D721Med (cell line): ENCODE data around the gene ARHGAP23.

Source experiments
- DNase-seq: peaks from one replicate; pipeline ENCODE4 v3.0.0; 2011; ENCODE audit warnings: low spot score; ENCODE audit not compliant: insufficient read length
- FAIRE-seq: peaks from 2 replicates; lab custom pipeline; 2011; peaks lifted over from hg19 to GRCh38; lab: Jason Lieb, UNC
- TF ChIP-seq, protein P1 (sequence below): IDR thresholded peaks from 2 replicates; pipeline ENCODE4 v1.5.1; 2012; ENCODE audit warnings: mild to moderate bottlenecking, control low read depth; ENCODE audit not compliant: insufficient read depth; ENCODE audit errors: missing control alignments

ARHGAP23 gene

DNA sequence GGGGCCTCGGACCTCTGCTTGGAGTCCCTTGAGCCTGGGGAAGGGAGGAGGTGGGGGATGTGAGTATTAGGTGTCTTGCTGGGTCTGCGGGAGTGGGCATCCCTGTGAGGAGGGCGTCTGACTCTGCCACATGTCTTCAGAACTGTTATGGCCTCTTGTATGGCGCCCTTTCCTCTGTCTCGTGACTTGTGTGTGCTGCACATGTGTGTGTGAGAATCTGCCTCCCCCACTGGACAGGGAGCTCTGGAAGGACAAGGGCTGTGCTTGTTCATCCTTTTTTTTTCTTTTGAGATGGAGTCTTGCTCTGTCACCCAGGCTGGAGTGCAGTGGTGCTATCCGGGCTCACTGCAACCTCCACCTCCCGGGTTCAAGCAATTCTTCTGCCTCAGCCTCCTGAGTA, 33.4 kb downstream of the ARHGAP23 start:
- no peak for DNase-seq
- TF ChIP-seq, protein P1, sequence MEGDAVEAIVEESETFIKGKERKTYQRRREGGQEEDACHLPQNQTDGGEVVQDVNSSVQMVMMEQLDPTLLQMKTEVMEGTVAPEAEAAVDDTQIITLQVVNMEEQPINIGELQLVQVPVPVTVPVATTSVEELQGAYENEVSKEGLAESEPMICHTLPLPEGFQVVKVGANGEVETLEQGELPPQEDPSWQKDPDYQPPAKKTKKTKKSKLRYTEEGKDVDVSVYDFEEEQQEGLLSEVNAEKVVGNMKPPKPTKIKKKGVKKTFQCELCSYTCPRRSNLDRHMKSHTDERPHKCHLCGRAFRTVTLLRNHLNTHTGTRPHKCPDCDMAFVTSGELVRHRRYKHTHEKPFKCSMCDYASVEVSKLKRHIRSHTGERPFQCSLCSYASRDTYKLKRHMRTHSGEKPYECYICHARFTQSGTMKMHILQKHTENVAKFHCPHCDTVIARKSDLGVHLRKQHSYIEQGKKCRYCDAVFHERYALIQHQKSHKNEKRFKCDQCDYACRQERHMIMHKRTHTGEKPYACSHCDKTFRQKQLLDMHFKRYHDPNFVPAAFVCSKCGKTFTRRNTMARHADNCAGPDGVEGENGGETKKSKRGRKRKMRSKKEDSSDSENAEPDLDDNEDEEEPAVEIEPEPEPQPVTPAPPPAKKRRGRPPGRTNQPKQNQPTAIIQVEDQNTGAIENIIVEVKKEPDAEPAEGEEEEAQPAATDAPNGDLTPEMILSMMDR, result no peak
- no peak for FAIRE-seq

DNA sequence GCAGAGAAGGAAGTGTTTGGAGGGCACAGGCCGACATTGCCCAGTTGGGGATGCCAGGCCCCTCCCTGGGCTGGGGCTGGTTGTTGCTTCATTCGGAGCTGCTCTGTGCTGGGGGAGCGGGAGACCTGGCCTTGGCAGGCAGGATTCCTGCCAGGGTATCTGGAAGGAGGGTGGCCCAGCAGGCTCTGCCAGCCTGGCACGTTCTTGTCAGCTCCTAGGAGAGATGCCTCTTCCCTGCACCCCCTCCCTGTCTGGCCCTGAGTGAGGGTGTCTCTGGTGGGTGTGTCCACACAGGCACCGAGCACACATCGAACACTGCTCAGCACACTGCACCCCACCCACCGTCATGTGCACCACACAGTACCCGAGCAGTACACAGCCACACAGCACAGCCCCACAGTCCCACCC, 35.2 kb downstream of the ARHGAP23 start:
- no peak for FAIRE-seq
- TF ChIP-seq, protein P1, result no peak
- DNase-seq, result no peak

- no peak for FAIRE-seq
- TF ChIP-seq, protein P1, result no peak
These were observed 36.0 kb downstream of the ARHGAP23 start for GRCh38 chr17:38464251-38464722.

DNA sequence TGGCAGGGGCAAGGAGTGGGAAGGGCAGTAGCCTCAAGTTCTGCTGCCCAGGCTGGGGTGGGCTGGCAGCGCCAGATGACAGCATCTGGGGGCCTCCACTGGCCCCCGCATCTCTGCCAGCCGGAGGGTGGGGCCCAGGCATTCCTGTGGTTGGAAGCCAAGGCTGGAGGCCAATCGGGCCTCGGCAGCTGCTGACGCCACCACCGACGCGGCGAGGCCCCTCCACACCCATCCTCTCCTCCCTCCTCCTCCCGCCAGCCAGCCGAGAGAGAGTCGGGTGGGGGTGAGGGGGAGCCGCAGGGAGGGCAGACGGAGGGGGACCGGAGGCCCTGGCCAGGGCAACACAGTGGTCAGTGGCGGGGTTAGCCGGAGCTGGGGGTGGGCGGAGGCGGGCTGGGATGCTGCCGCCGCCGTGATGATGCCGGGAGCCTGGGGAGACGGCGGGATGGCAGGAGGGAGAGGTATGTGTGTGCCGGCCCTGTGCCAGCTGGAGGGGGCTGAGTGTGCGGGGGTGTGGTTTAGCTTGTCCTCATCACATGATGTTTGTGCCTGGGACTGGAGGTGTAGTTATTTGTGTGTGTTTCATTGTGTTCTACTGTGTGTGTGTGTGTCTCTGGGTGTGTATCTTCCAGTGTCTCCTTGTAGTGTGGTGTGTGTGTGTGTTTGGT, 36.6 kb downstream of the ARHGAP23 start:
- TF ChIP-seq, protein P1, result no peak
- FAIRE-seq, result no peak
- peak; percentile 86 for DNase-seq

More at GRCh38 chr17:38464251-38464722, 36.0 kb downstream of the ARHGAP23 start:
- no peak for DNase-seq

DNA sequence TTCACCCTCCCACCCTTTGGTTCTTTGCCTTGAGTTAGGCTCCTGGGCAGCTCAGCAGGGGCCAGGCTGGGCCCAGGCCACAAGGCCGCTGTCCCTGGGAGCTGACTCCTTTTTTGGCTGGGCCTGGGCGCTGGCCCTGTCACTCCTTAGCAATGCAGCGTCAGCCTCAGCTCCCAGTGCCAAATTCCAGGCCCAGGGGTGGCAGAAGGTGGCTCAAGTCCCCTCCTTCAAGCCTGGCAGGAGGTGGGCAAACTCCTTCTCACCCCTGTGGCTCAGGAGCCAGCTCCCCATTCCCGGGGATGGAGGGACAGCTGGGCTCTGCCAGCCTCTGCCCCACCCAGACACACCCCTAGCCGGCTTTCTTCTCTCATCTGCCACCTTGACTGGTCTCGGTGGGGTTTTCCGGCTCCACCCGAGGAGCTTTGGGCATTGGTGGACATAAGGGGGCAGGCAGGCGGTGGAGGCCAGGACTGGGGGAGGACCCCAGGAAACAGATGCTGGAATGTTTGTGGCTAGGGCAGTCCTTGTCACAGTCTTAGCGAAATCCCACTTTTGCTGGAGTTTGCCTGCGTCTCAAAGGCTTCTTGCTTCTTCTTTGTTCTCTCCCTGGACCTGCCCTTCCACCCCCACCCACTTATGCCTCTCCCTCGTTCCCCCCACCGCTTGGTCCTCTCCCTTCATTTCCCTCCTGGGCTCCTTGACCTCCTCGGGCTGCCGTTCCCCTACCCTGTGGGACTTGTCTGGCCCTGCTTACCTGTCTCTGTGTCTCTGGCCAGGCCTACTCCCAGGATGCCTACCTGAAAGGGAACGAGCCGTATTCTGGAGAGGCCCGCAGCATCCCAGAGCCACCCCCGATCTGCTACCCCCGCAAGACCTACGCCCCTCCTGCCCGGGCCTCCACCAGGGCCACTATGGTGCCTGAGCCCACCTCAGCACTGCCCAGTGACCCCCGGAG, 37.4 kb downstream of the ARHGAP23 start:
- FAIRE-seq, result no peak
- TF ChIP-seq, protein P1, result no peak
- DNase-seq, result no peak

GRCh38 chr17:38466346-38467315, 38.4 kb downstream of the ARHGAP23 start:
- TF ChIP-seq, protein P1, result no peak
- FAIRE-seq (no peak), DNase-seq (no peak)
